ENCODE data around the gene DAPK1. TPM values are rescaled to one million over a fixed set of nuclear protein-coding genes. Genes with fewer than 3 reads are reported as not detected.

Gene DAPK1
- total RNA-seq, 4 donors from 2014 or later, result 14.5 to 28.3 (median 20.7) TPM

- H3K27ac ChIP-seq, result peak overlapping the region in 2 of 4 donors; percentile 45 to 64
- H3K27me3 ChIP-seq, result no peaks in the 10 kb centered on the region
- no peak for DNase-seq
- WGBS, 2 donors (ENCODE audit: low coverage in 1 of 2), result 40 to 58% methylated on average over 5 to 7 of the region's 7 CpGs
- TF ChIP-seq EP300 (IDR thresholded peaks at IDR 0.05; ENCODE audit: low read depth) (no peak), POLR2AphosphoS5 (IDR thresholded peaks at IDR 0.05) (peak in 1 of 3 donors; percentile 32), POLR2A (IDR thresholded peaks at IDR 0.05) (no peak), CTCF (IDR thresholded peaks at IDR 0.05) (no peak)
- no peak overlapping the region for H3K4me3 ChIP-seq
- H3K36me3 ChIP-seq, result no peaks in the 10 kb centered on the region
- H3K4me1 ChIP-seq, result no peaks in the 10 kb centered on the region
- in situ Hi-C loops (cut with MboI; ENCODE audit: low pct_ligation_motif_present in 1 of 4, low pct_unique_long_range_greater_than_20kb in 1 of 4, low sequenced_read_pairs in 3 of 4) (no loop called here), intact Hi-C loops (cut with DNase I; ENCODE audit: low total_unique reads) (no loop called here)
- no peaks in the 10 kb centered on the region for H3K9me3 ChIP-seq
Observed at GRCh38 chr9:87464110-87464991, 33.3 kb upstream of the DAPK1 start.

GRCh38 chr9:87464992-87465378 lies 32.7 kb upstream of the DAPK1 start:
- no peaks in the 10 kb centered on the region for H3K4me1 ChIP-seq
- TF ChIP-seq POLR2AphosphoS5 (IDR thresholded peaks at IDR 0.05), result no peak
- no peak for TF ChIP-seq POLR2A (IDR thresholded peaks at IDR 0.05)
- peak overlapping the region in 1 of 4 donors; percentile 34 for H3K27ac ChIP-seq
- no peaks in the 10 kb centered on the region for H3K36me3 ChIP-seq
- no peaks in the 10 kb centered on the region for H3K9me3 ChIP-seq
- WGBS, 2 donors (ENCODE audit: low coverage in 1 of 2), result 100% methylated on average over 1 of the region's 1 CpG
- intact Hi-C loops (cut with DNase I; ENCODE audit: low total_unique reads) (loop anchor here (5.0 kb wide), 1 partner anchor 1567 kb away; no protein-coding TSS in a partner anchor), in situ Hi-C loops (cut with MboI; ENCODE audit: low pct_ligation_motif_present in 1 of 4, low pct_unique_long_range_greater_than_20kb in 1 of 4, low sequenced_read_pairs in 3 of 4) (no loop called here)
- H3K27me3 ChIP-seq, result no peaks in the 10 kb centered on the region
- no peak overlapping the region for H3K4me3 ChIP-seq
- DNase-seq, result no peak

DNA sequence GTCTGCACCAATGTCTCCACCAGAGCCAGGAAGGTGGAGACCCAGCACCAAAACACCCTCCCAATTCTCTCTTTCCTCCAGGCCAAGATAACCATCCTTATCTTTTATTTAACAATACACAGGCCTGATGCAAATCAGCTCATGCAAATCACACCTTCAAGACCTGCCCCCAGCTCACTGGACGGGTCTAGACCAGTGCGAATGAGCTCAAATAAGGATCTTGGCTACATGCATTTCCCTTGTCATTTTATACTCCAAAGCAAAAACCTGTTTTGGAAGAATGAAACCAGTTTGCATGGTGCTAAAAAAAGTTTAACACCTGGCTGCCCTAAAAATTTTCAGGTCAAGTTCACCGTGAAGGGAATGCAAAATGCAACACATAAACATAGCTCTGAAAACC lies 31.9 kb upstream of the DAPK1 start:
- H3K9me3 ChIP-seq, result no peaks in the 10 kb centered on the region
- H3K4me3 ChIP-seq, result no peak overlapping the region
- no peak overlapping the region for H3K27ac ChIP-seq
- TF ChIP-seq POLR2A (IDR thresholded peaks at IDR 0.05), result no peak
- no peak for TF ChIP-seq CTCF (IDR thresholded peaks at IDR 0.05)
- no peak for TF ChIP-seq EP300 (IDR thresholded peaks at IDR 0.05; ENCODE audit: low read depth)
- WGBS, 2 donors (ENCODE audit: low coverage in 1 of 2), result 70 to 80% methylated on average over 3 of the region's 3 CpGs
- in situ Hi-C loops (cut with MboI; ENCODE audit: low pct_ligation_motif_present in 1 of 4, low pct_unique_long_range_greater_than_20kb in 1 of 4, low sequenced_read_pairs in 3 of 4) (no loop called here), intact Hi-C loops (cut with DNase I; ENCODE audit: low total_unique reads) (loop anchor here (5.0 kb wide), 1 partner anchor 1566 kb away; no protein-coding TSS in a partner anchor)
- no peak for DNase-seq
- no peaks in the 10 kb centered on the region for H3K27me3 ChIP-seq
- no peaks in the 10 kb centered on the region for H3K36me3 ChIP-seq
- no peaks in the 10 kb centered on the region for H3K4me1 ChIP-seq

DNA sequence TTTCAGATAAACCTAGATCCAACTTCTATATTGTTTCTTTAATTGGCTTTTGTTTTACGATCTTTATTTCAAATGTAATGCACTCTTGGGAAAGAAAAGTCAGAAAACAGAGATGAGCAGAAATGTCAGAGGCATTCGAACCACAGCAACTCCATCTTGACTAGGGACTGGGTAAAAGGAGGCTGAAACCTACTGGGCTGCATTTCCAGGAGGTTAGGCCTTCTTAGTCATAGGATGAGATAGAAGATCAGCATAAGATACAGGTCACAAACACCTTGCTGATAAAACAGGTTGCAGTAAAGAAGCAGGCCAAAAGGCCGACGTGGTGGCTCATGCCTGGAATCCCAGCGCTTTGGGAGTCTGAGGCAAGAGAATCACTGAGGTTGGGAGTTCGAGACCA lies 30.5 kb upstream of the DAPK1 start:
- intact Hi-C loops (cut with DNase I; ENCODE audit: low total_unique reads) (loop anchor here (5.0 kb wide), 1 partner anchor 1565 kb away; no protein-coding TSS in a partner anchor), in situ Hi-C loops (cut with MboI; ENCODE audit: low pct_ligation_motif_present in 1 of 4, low pct_unique_long_range_greater_than_20kb in 1 of 4, low sequenced_read_pairs in 3 of 4) (no loop called here)
- H3K4me3 ChIP-seq, result no peak overlapping the region
- 94 to 95% methylated on average over 2 to 6 of the region's 6 CpGs for WGBS, 2 donors (ENCODE audit: low coverage in 1 of 2)
- no peaks in the 10 kb centered on the region for H3K36me3 ChIP-seq
- no peak overlapping the region for H3K27ac ChIP-seq
- H3K9me3 ChIP-seq, result no peaks in the 10 kb centered on the region
- no peak for TF ChIP-seq POLR2AphosphoS5 (IDR thresholded peaks at IDR 0.05)
- TF ChIP-seq EP300 (IDR thresholded peaks at IDR 0.05; ENCODE audit: low read depth), result no peak
- no peak for TF ChIP-seq POLR2A (IDR thresholded peaks at IDR 0.05)
- no peak for TF ChIP-seq CTCF (IDR thresholded peaks at IDR 0.05)
- no peaks in the 10 kb centered on the region for H3K27me3 ChIP-seq
- no peak for DNase-seq
- H3K4me1 ChIP-seq, result no peaks in the 10 kb centered on the region

Data from transverse colon (tissue), 4 donors.